Parathyroid adenoma (tissue), 2 donors: ENCODE measurements around the gene AATF.

Experiments
- H2AFZ ChIP-seq: fragments of 300-600 bp; sonication (generic); one replicate; pipeline ENCODE4 v1.7.0; 2017; ENCODE audit warnings: antibody characterized with exemption, mild to moderate bottlenecking
- H3K27ac ChIP-seq: fragments of 300-600 bp; sonication (generic); one replicate; pipeline ENCODE4 v1.7.0; 2017
- H3K27me3 ChIP-seq: fragments of 300-600 bp; sonication (generic); one replicate; pipeline ENCODE4 v1.7.0; 2017; ENCODE audit warnings: low read length; ENCODE audit not compliant: control insufficient read depth, insufficient read depth
- H3K36me3 ChIP-seq: fragments of 300-600 bp; sonication (generic); one replicate; pipeline ENCODE4 v1.7.0; 2017; ENCODE audit warnings: low read length; ENCODE audit not compliant: control insufficient read depth, insufficient read depth
- H3K4me1 ChIP-seq: fragments of 300-600 bp; sonication (generic); one replicate; pipeline ENCODE4 v1.7.0; 2017; ENCODE audit warnings: control low read depth
- H3K4me2 ChIP-seq: fragments of 300-600 bp; sonication (generic); one replicate; pipeline ENCODE4 v1.7.0; 2017; ENCODE audit warnings: low read length
- H3K4me3 ChIP-seq: fragments of 300-600 bp; sonication (generic); one replicate; pipeline ENCODE4 v1.7.0; 2017; ENCODE audit warnings: low read depth, low read length
- H3K79me2 ChIP-seq: fragments of 300-600 bp; sonication (generic); one replicate; pipeline ENCODE4 v1.7.0; 2017; ENCODE audit warnings: control low read depth
- H3K9ac ChIP-seq: fragments of 300-600 bp; sonication (generic); one replicate; pipeline ENCODE4 v1.7.0; 2017; ENCODE audit warnings: mild to moderate bottlenecking
- H3K9me3 ChIP-seq: fragments of 300-600 bp; sonication (generic); one replicate; pipeline ENCODE4 v1.7.0; 2017; ENCODE audit warnings: low read length; ENCODE audit not compliant: control insufficient read depth
- TF ChIP-seq, protein P1 (sequence below): fragments of 300-600 bp; sonication (generic); IDR thresholded peaks from one replicate; pipeline ENCODE4 v1.7.0; 2017; ENCODE audit warnings: antibody characterized with exemption, mild to moderate bottlenecking
- donor health status: primary hyperparathyroidism.

AATF gene

DNA sequence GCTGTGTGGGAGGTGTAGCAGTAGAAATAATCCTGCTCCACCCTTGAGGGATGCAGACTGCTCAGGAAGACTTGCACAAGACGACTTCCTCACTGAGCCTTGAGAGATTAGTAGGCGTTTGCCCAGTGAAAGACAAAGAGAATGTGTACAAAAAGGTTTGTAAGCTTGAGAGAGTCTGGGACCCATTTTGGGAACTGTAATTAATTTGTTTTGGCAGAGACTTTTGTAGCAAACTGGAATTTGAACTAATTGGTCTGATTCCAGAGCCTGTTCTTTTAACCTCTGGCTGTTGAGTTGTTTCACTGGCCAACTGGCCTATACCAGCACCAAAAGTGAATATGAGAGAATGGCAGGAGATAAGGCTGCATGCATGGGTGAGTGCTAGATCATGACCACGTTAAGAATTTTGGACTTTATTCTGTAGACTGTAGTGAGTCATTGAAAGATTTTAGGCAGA is 75.5 kb downstream of the AATF start:
- TF ChIP-seq, protein P1, sequence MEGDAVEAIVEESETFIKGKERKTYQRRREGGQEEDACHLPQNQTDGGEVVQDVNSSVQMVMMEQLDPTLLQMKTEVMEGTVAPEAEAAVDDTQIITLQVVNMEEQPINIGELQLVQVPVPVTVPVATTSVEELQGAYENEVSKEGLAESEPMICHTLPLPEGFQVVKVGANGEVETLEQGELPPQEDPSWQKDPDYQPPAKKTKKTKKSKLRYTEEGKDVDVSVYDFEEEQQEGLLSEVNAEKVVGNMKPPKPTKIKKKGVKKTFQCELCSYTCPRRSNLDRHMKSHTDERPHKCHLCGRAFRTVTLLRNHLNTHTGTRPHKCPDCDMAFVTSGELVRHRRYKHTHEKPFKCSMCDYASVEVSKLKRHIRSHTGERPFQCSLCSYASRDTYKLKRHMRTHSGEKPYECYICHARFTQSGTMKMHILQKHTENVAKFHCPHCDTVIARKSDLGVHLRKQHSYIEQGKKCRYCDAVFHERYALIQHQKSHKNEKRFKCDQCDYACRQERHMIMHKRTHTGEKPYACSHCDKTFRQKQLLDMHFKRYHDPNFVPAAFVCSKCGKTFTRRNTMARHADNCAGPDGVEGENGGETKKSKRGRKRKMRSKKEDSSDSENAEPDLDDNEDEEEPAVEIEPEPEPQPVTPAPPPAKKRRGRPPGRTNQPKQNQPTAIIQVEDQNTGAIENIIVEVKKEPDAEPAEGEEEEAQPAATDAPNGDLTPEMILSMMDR: no peak
- Histone ChIP-seq H3K79me2 (no peaks in the 10 kb centered on the region), H3K4me2 (no peak overlapping the region), H3K36me3 (no peaks in the 10 kb centered on the region), H3K9ac (no peak overlapping the region), H3K27me3 (no peaks in the 10 kb centered on the region), H3K4me1 (peaks cover 5% of the 10 kb centered on the region), H2AFZ (no peak overlapping the region), H3K9me3 (no peaks in the 10 kb centered on the region), H3K27ac (no peak overlapping the region), H3K4me3 (no peak overlapping the region)

DNA sequence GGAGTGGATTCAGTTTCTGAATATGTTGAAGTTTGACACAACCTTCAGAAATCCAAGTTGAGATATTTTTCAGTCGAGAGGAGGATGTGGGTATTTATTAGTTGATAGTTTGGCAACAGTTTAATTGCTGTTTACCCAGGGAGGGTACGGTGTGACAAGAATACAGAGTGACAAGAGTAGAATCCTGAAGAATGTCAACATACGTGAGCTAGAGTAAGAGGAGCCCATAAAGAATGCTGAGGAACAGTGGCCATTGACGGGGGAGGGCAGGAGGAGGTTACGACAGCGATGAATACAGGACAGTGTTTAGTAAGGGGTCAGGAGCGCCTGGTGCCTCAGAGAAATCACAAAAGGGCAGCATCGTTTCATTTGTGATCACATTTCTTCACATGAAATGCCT is 76.5 kb downstream of the AATF start:
- TF ChIP-seq, protein P1: no peak
- Histone ChIP-seq H3K36me3 (no peaks in the 10 kb centered on the region), H3K9ac (no peak overlapping the region), H3K4me2 (no peak overlapping the region), H3K4me3 (no peak overlapping the region), H3K9me3 (no peaks in the 10 kb centered on the region), H2AFZ (no peak overlapping the region), H3K27me3 (no peaks in the 10 kb centered on the region), H3K27ac (no peak overlapping the region), H3K4me1 (peaks cover 5% of the 10 kb centered on the region), H3K79me2 (no peaks in the 10 kb centered on the region)

DNA sequence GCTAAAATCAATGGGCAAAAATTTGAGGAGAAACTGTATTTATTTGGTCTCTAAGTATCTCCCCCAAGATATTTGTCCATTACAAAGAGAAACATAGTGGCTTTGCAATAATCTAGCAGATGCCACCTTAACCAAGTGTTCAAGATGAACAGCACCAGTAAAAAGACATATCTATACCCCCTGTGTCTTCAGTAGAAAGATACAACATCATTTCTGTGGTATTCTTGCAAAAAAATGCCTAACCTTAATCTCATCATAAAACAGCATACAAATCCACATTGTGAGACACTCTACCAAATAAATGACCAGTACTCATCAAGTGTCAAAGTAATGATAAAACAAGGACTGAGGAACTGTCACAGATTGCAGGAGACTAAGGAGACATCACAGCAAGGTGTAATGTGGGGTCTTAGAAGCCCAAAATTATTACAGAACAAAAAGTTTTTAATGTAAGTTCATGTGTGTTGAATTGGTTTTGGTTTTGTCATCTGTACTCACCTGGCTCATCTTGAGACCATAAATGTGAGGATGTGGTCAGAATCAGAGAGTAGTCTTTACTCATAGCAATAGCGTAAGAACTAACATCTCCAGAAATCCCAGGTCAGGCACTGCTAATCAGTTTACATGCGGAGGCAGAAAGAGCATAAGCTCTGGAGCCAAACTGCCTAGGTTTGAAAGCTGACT is 77.2 kb downstream of the AATF start:
- no peaks in the 10 kb centered on the region for H3K27me3 ChIP-seq
- H3K4me2 ChIP-seq: no peak overlapping the region
- H3K4me3 ChIP-seq: no peak overlapping the region
- H2AFZ ChIP-seq: no peak overlapping the region
- H3K4me1 ChIP-seq: peaks cover 5% of the 10 kb centered on the region
- no peak overlapping the region for H3K9ac ChIP-seq
- TF ChIP-seq, protein P1: no peak
- H3K9me3 ChIP-seq: no peaks in the 10 kb centered on the region
- H3K79me2 ChIP-seq: no peaks in the 10 kb centered on the region
- no peak overlapping the region for H3K27ac ChIP-seq
- no peaks in the 10 kb centered on the region for H3K36me3 ChIP-seq

DNA sequence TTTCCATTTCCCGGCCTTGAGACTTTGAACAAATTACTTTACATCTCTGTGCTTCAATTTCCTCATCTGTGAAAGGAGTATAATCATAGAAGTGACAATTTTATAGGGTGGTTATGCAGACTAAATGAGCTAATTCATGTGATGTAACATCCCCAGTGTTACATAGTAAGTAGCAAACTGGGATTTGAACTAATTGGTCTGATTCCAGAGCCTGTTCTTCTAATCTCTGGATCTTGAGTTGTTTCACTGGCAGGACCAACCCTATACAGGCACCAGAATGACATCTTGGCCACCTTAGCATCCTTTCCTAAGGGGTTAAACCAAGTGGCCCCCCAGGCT is 77.7 kb downstream of the AATF start:
- TF ChIP-seq, protein P1: no peak
- Histone ChIP-seq H3K9ac (no peak overlapping the region), H2AFZ (no peak overlapping the region)

DNA sequence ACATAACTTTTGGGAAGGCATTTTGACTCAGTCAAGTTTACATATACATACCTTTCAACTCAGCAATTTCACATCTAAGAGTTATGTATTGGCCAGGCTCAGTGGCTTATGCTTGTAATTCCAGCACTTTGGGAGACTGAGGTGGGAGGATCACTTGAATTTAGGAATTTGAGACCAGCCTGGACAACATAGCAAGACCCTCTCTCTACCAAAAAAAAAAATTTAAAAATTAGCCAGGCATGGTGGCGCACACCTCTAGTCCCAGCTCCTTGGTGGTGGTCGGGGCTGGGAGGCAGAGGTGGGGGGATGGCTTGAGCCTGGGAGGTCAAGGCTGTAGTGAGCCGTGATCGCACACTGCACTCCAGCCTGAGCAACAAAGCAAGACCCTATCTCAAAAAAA is 79.3 kb downstream of the AATF start:
- Histone ChIP-seq H3K36me3 (no peaks in the 10 kb centered on the region), H3K27me3 (no peaks in the 10 kb centered on the region), H3K27ac (no peak overlapping the region), H3K4me3 (no peak overlapping the region), H3K4me1 (peaks cover 5% of the 10 kb centered on the region), H3K4me2 (no peak overlapping the region), H3K9me3 (no peaks in the 10 kb centered on the region), H3K9ac (no peak overlapping the region), H2AFZ (no peak overlapping the region), H3K79me2 (no peaks in the 10 kb centered on the region)
- TF ChIP-seq, protein P1: no peak

More for the DNA sequence above, 77.7 kb downstream of the AATF start:
- Histone ChIP-seq H3K27me3 (no peaks in the 10 kb centered on the region), H3K36me3 (no peaks in the 10 kb centered on the region), H3K4me1 (peaks cover 5% of the 10 kb centered on the region), H3K4me3 (no peak overlapping the region), H3K9me3 (no peaks in the 10 kb centered on the region), H3K79me2 (no peaks in the 10 kb centered on the region), H3K4me2 (no peak overlapping the region), H3K27ac (no peak overlapping the region)
